Tongue (tissue), 2 donors: Measurements from ENCODE around the gene SOWAHA. TPM values are rescaled to one million over a fixed set of nuclear protein-coding genes. Genes with fewer than 3 reads are reported as not detected.
A peak's percentile ranks its signal among the peaks of the same experiment; 100 is the strongest.

Experiments
- DNase-seq: peaks from one replicate; pipeline ENCODE4 v3.0.0-alpha.2; 2015
- total RNA-seq: library from RNA; depleted of rRNA; stranded (reverse); fragments of >200 nt; gene quantifications from one replicate; pipeline ENCODE4 v1.2.3, GENCODE V29; 2014

Gene SOWAHA
- total RNA-seq, result 0.10 TPM

GRCh38 chr5:132812781-132813598 lies at the start of gene SOWAHA:
Gene SOWAHA (plus strand): TSS chr5:132813302. CDS start chr5:132813622, 320 bp downstream.
- DNase-seq, result no peak

DNA sequence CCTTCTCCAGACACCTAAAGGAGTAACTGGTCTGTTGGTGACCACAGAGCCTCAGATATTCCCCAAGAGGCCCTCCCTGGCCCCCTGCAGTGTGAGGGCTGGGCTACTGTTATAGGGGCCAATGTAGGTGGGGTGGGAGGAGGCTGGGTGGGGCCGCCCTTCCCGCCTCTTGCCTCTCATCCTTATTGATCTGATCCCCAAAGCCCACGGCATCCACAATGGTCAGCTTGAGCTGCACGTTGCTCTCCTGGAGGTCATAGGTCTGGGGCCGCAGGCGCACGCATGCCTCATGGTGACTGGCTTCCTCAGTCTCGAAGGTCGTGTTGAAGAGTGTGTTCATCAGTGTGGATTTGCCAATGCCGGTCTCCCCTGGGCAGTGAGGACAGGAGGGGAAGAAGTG lies 49.1 kb upstream of the SOWAHA start:
- no peak for DNase-seq

- DNase-seq, result no peak
Measured at GRCh38 chr5:132764671-132765238, 48.3 kb upstream of the SOWAHA start.

GRCh38 chr5:132765311-132766019 lies 47.6 kb upstream of the SOWAHA start:
- no peak for DNase-seq

DNA sequence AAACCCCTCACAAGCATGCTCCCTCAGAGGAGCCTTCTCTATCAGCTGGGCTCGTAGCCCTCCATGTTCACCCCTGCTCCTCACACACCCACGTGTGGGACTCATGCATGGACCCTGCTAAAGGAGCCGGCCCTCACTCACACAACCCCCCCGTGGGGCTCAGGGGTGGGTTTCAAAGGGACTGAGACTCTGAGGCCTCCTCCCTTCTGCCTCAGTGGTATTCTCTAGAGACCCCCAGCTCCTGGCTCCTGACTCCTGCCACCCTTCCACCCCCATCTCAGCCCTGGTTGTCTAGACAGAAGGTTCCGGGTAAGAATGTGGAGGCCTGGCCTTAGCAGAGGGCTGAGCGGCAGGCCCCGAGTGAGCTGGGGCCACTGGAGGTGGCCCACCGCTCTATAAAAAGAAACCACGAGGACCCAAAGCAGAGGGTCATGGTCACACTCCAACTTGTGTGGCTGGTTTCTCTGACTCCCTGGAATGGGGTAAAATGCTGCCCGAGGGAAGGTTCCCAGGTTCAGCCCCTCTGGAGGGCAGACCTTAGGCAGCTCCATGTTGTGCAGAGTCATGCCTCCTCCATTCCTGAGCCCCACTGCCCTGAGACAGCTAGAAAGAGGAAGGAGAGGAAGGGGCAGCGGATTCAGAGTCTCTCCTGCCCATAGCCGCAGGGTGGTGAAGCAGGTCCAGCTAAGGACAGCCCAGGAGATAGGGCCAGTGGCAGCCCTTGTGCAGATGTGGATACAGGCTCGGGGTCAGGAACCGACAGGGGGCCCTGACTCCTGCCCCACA lies 46.9 kb upstream of the SOWAHA start:
- no peak for DNase-seq

- no peak for DNase-seq
Measured at GRCh38 chr5:132766806-132767055, 46.4 kb upstream of the SOWAHA start.

DNA sequence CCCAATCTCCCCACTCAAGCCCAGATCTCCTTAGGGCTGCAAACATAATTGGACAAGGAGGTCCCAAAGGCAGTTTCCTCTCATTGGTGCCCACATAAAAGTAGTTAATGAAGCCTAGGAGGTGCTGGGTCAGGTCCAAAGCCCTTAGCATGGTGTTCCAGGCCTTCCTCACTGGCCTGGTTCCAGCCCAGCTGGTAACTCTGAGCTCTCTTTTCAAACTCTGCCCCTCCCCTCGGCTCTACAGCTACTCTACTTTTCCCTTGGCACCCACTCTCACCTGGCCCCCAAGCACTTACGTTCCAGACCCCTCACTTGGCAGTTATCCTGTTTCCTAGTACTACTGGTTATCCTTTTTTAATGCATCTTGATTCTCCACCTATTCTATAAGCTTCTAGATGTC lies 46.0 kb upstream of the SOWAHA start:
- DNase-seq, result peak; percentile 37

- no peak for DNase-seq
Measured at GRCh38 chr5:132768485-132768868, 44.6 kb upstream of the SOWAHA start.

DNA sequence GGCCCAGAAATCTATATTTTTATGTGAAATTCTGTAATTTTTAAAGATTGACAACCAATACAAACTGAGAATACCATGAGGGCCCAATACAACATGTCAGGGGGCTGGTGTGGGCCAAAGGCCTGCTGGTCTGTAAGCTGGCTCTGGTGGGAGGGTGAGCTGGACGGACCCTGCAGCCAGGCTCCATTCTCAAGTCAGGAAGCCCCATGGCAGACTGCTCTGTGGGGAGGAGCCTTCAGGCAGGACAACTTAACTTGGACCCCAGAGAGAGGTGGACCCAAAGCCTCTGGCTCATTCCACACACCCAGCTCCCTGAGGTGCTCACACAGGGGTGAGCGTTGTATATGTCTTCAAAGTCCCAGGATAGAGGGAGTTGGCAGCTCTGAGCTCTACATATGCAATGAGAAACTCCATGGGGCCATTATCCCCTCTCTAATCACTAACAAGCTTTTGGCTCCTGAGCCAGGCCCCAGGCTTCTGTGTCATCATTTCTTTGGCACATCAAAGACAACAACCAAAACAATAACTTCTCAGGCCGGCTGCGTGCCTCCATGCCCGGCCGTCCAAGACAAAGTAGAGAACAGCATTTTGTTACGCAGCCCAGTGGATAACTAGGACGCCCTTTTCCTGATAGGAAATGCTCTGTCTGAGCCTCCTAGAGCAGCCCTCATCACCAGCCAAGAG lies 42.5 kb upstream of the SOWAHA start:
- peak; percentile 14 for DNase-seq

- DNase-seq, result no peak
Measured at GRCh38 chr5:132771503-132771998, 41.6 kb upstream of the SOWAHA start.

DNA sequence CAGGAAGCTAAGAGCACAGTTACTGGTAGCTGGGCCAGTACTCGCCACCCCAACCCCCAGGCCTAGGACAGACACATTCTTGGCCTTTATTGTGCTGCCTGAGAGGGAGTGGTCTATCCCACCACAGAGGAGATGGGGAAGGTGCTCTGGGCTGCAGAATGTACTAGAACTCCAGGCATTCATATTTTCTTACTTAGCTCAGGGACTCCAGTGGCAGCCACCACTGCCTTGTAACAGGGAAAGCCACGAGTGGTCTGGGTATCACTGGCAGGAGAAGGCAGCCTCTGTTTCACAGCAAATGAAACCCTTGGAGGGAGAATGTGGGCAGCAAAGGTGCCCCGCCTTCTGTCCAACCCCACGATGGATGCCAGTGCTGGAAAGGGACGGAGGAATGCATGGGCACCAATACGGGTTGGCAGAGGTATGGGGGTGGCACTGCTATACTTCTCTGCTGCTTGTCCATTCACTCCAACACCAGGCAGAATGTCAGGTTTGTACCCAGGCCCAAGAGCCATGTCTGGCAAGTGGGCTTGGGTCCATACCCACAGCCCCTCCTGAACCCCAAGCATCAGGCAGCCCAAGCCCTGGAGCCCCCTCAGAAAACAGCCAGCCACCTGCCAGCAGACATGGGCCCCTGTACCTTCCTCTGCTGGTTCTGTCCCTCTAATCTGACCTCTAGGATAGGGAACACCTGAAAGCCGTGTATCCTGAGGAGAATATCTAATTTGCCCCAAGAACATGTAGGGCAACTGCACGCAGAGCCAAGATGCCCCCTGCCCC lies 40.6 kb upstream of the SOWAHA start:
- DNase-seq, result no peak

DNA sequence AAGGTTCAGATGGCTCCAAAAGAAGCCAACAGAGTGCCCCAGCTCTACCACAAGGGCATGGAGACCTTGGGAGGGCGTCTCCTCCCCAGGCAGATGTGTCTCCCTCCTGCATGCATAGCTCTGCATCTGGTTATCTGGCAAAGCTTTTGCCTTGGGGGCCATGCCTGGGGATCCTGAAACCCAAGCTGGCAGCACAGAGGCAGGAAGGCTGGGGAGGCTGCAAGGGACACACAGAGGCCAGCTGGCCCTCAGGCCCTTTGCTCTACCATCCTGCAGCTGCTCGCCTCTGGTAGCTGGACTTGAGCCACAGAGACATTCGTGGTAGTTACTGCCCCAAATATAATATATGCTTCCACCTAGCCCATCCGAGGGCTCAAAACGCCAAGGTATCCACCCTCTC lies 40.0 kb upstream of the SOWAHA start:
- peak; percentile 38 for DNase-seq

- no peak for DNase-seq
Measured at GRCh38 chr5:132773601-132774355, 39.3 kb upstream of the SOWAHA start.

DNA sequence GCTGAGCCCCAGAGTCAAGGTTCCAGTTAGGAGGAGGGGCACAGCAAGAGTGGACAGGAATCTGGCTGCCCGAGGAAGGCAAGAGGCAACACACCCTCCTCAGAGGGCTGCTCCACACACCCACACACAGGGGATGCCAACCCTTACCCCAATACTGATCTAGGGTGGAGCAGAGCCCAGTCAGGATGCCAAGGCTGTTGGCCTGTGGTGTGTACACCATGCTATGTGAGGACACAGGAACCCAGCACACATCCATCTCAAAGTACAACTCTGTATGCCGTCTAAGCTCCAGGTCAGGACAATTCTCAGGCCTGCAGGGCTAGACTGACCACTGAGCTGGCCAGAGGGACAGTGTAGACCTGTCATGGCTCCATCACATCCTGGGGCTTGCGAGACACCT lies 38.7 kb upstream of the SOWAHA start:
- no peak for DNase-seq

- DNase-seq, result no peak
Measured at GRCh38 chr5:132774896-132775295, 38.2 kb upstream of the SOWAHA start.

- DNase-seq, result no peak
Measured at GRCh38 chr5:132775476-132775961, 37.6 kb upstream of the SOWAHA start.

DNA sequence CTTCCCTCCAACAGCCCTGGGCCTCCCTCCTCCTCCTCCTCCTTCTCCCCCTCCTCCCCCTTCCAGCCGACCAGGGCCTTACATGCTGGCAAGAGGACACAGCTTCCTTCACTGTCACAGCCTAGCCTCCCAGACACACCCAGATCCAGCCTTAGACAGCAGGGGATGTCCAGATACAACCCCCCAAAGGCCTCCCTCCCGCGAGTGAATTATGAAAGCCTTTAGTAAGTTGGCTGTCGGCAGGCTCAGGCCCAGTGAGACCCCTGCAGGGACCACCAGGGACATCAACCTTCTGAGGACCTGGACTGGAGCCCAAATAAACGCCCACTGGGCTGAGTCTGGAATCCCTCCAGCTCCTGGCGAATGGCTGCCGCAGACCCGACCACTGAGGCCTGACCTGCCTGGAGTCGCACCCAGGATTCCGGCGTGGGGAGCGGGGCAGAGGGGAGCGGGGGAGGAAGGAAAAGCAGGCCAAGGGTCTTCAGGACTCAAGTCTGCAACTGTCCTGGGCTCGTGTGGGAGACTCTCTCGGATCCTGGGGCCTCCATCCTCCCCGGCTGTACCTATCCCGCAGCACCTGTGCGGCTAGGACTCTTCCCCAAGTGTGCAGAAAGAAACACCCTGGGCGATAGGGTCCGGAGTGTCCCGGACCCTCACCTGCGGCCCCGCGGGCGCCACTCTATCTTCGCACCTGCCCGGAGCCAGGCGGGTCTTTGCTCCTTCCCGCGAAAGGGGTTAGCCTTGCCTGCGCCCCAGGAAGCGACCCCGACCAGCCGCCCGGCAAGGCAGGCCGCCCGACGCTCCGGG lies 36.8 kb upstream of the SOWAHA start:
- peak; percentile 63 for DNase-seq

- DNase-seq, result no peak
Measured at GRCh38 chr5:132776938-132777208, 36.2 kb upstream of the SOWAHA start.

- DNase-seq, result peak; percentile 80
Measured at GRCh38 chr5:132777209-132778069, 35.7 kb upstream of the SOWAHA start, which contains the start of gene SEPTIN8. Gene SEPTIN8 (minus strand): TSS chr5:132777239. CDS start chr5:132777137, 102 bp downstream.
